Keratinocyte (primary cell): ENCODE measurements around the gene DPF3.

Experiments
- CTCF ChIP-seq, 3 experiments: IDR thresholded peaks in 1 of 3; conservative IDR thresholded peaks in 1 of 3; optimal IDR thresholded peaks in 1 of 3; 2 replicates in 2 of 3; 3 replicates in 1 of 3; pipeline versions ENCODE3 to v1.5.1; 2011; ENCODE audit warnings: low read length in 3 of 3, mild to moderate bottlenecking in 3 of 3, moderate library complexity in 2 of 3, control low read depth in 1 of 3, inconsistent platforms in 1 of 3; ENCODE audit not compliant: insufficient read depth in 2 of 3; ENCODE audit errors: extremely low read depth in 1 of 3
- EZH2 ChIP-seq: IDR thresholded peaks from one replicate; pipeline ENCODE4 v1.6.1; 2012; ENCODE audit warnings: inconsistent platforms, mild to moderate bottlenecking, low read length, moderate library complexity

- TF ChIP-seq CTCF (optimal IDR thresholded peaks at IDR 0.05 in 1 of 3, IDR thresholded peaks at IDR 0.05 in 1 of 3, conservative IDR thresholded peaks at IDR 0.05 in 1 of 3; ENCODE audit: extremely low read depth in 1 of 3, insufficient read depth in 2 of 3, low read length in 3 of 3): no peak
- TF ChIP-seq EZH2: no peak
These were observed 288.0 kb downstream of the DPF3 start for GRCh38 chr14:72605921-72606220.
